Measurements from ENCODE around the gene MFNG. TPM values are rescaled to one million over a fixed set of nuclear protein-coding genes. Genes with fewer than 3 reads are reported as not detected.
"Not testable (repeated sequence)": the region's sequence is repeated elsewhere in the genome, so short reads cannot be mapped to it uniquely, and the experiment has no call there.

The MFNG gene
- 0.76 and 0.82 TPM in 2 replicates for total RNA-seq (ENCODE audit: low replicate concordance)
- long read RNA-seq, partial matches to known transcripts: 0 of 1 reads
- long read RNA-seq, other reads (novel, unspliced or antisense): 1 of 1 reads

- Mint-ChIP-seq H3K9me3 (no peaks in the 10 kb centered on the region), H3K27ac (no peak within 1 kb of the TSS), H3K36me3 (peaks cover 6% of the 10 kb centered on the region), H3K4me3 (no peak within 1 kb of the TSS), H3K27me3 (peaks cover 26% of the 10 kb centered on the region), H3K4me1 (ENCODE audit: unreplicated experiment) (peaks cover 37% of the 10 kb centered on the region)
- no peak for TF ChIP-seq CTCF (conservative IDR thresholded peaks at IDR 0.05)
- DNase-seq (ENCODE audit: extremely low spot score, unreplicated experiment): no peak
These were observed at the start of gene MFNG for GRCh38 chr22:37486224-37486845. MFNG (minus strand) TSS chr22:37486384; CDS start chr22:37486177, 207 bp downstream.

- H3K36me3 Mint-ChIP-seq: no peaks in the 10 kb centered on the region
- H3K9me3 Mint-ChIP-seq: no peaks in the 10 kb centered on the region
- H3K27me3 Mint-ChIP-seq: peaks cover 8% of the 10 kb centered on the region
- H3K4me3 Mint-ChIP-seq: no peak overlapping the region
- no peak for TF ChIP-seq CTCF (conservative IDR thresholded peaks at IDR 0.05)
- no peak overlapping the region for H3K27ac Mint-ChIP-seq
- no peak for DNase-seq (ENCODE audit: extremely low spot score, unreplicated experiment)
- H3K4me1 Mint-ChIP-seq (ENCODE audit: unreplicated experiment): peaks cover 16% of the 10 kb centered on the region
These were observed 49.0 kb upstream of the MFNG start for GRCh38 chr22:37535159-37535558.

GRCh38 chr22:37534445-37534844 is 48.3 kb upstream of the MFNG start:
- H3K4me3 Mint-ChIP-seq: no peak overlapping the region
- no peaks in the 10 kb centered on the region for H3K36me3 Mint-ChIP-seq
- no peaks in the 10 kb centered on the region for H3K9me3 Mint-ChIP-seq
- H3K27ac Mint-ChIP-seq: no peak overlapping the region
- no peak for TF ChIP-seq CTCF (conservative IDR thresholded peaks at IDR 0.05)
- no peak for DNase-seq (ENCODE audit: extremely low spot score, unreplicated experiment)
- H3K27me3 Mint-ChIP-seq: peaks cover 8% of the 10 kb centered on the region
- H3K4me1 Mint-ChIP-seq (ENCODE audit: unreplicated experiment): peaks cover 15% of the 10 kb centered on the region

- no peaks in the 10 kb centered on the region for H3K36me3 Mint-ChIP-seq
- H3K9me3 Mint-ChIP-seq: no peaks in the 10 kb centered on the region
- TF ChIP-seq CTCF (conservative IDR thresholded peaks at IDR 0.05): no peak
- no peak for DNase-seq (ENCODE audit: extremely low spot score, unreplicated experiment)
- peaks cover 7% of the 10 kb centered on the region for H3K27me3 Mint-ChIP-seq
- peaks cover 13% of the 10 kb centered on the region for H3K4me1 Mint-ChIP-seq (ENCODE audit: unreplicated experiment)
- H3K27ac Mint-ChIP-seq: no peak overlapping the region
- no peak overlapping the region for H3K4me3 Mint-ChIP-seq
These were observed 47.8 kb upstream of the MFNG start for GRCh38 chr22:37533995-37534394.

- H3K27ac Mint-ChIP-seq: no peak overlapping the region
- peaks cover 4% of the 10 kb centered on the region for H3K27me3 Mint-ChIP-seq
- H3K36me3 Mint-ChIP-seq: no peaks in the 10 kb centered on the region
- no peak for TF ChIP-seq CTCF (conservative IDR thresholded peaks at IDR 0.05)
- H3K9me3 Mint-ChIP-seq: no peaks in the 10 kb centered on the region
- no peak for DNase-seq (ENCODE audit: extremely low spot score, unreplicated experiment)
- peaks cover 7% of the 10 kb centered on the region for H3K4me1 Mint-ChIP-seq (ENCODE audit: unreplicated experiment)
- H3K4me3 Mint-ChIP-seq: no peak overlapping the region
These were observed 43.6 kb upstream of the MFNG start for GRCh38 chr22:37529652-37530345.

- not testable (repeated sequence) for H3K4me3 Mint-ChIP-seq; H3K27ac Mint-ChIP-seq; H3K9me3 Mint-ChIP-seq; H3K27me3 Mint-ChIP-seq; DNase-seq (ENCODE audit: extremely low spot score, unreplicated experiment); H3K4me1 Mint-ChIP-seq (ENCODE audit: unreplicated experiment); H3K36me3 Mint-ChIP-seq
These were observed 41.8 kb upstream of the MFNG start for GRCh38 chr22:37527952-37528351.

GRCh38 chr22:37527081-37527752 is 41.0 kb upstream of the MFNG start:
- DNase-seq (ENCODE audit: extremely low spot score, unreplicated experiment); H3K36me3 Mint-ChIP-seq; H3K9me3 Mint-ChIP-seq; H3K27ac Mint-ChIP-seq; H3K4me1 Mint-ChIP-seq (ENCODE audit: unreplicated experiment); H3K4me3 Mint-ChIP-seq: not testable (repeated sequence)
- peaks cover 10% of the 10 kb centered on the region for H3K27me3 Mint-ChIP-seq

Measured in type B pancreatic cell (in vitro differentiated cells).